Stimulated activated CD4-positive, alpha-beta T cell treated with anti-CD3 and anti-CD28 coated beads, TNF-alpha, amount 100 ng/mL, for 1 hour (primary cell): ENCODE data around the gene ENPP3.

Source experiments
- DNase-seq, 3 donors: peaks; one replicate each; pipeline ENCODE4 v3.0.0-alpha.2; 2020; ENCODE audit warnings: low read depth in 3 of 3, low spot score in 1 of 3

ENPP3 gene

GRCh38 chr6:131792091-131792496 is 155.0 kb downstream of the ENPP3 start:
- no peak for DNase-seq

GRCh38 chr6:131795366-131795765 is 158.3 kb downstream of the ENPP3 start:
- DNase-seq, result no peak
